GM10847 (cell line): ENCODE measurements around the gene GDPD2.

ENCODE experiments used
- POLR2A ChIP-seq: IDR thresholded peaks from 2 replicates; pipeline ENCODE4 v1.6.1; 2011; ENCODE audit not compliant: insufficient read length; ENCODE audit errors: extremely low read depth

GDPD2 gene

DNA sequence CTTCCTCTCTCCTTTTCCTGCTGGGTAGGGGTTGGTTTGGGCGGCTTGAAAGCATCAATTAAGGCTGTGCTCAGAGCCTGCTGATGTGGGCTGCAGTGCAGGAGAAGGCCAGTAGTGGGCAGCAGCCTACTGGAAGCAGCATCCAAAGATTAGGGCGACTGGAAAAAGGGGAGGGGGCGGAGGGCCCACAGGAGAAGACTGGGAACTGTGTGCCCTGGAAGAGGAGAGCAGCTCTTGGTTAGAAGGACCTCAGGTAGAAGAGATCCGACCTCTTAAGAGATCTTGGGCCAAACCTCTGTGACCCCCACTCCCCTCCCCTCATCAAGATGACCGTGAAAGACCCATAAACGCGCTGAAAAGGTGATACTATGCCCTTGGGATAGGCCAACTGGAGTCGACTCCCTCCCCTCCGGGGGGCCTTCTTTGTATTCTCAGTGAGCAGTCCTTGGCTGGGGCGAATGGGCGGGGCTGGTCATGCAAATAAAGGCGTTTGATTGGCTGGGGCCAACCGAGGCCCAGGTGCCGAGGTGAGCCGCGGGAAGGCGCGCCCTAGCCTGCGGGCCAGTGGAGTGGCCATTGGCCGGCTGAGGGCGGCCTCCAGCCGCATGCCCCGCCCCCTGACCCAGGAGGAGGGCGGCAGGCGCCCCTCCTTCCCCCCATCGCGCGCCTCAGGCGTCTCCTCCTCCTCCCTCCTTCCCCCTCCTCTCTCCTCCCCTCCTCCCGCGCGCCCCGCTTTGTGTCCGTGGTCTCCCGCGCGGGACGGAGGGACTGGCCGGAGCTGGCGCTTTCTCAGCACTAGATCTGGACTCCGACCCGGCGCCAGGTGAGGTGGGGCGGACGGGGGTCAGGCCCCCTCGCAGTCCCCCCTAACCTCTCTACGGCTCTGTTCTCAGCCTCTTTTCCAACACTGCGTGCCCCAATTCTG lies 31.6 kb downstream of the GDPD2 start:
- TF ChIP-seq POLR2A: no peak

DNA sequence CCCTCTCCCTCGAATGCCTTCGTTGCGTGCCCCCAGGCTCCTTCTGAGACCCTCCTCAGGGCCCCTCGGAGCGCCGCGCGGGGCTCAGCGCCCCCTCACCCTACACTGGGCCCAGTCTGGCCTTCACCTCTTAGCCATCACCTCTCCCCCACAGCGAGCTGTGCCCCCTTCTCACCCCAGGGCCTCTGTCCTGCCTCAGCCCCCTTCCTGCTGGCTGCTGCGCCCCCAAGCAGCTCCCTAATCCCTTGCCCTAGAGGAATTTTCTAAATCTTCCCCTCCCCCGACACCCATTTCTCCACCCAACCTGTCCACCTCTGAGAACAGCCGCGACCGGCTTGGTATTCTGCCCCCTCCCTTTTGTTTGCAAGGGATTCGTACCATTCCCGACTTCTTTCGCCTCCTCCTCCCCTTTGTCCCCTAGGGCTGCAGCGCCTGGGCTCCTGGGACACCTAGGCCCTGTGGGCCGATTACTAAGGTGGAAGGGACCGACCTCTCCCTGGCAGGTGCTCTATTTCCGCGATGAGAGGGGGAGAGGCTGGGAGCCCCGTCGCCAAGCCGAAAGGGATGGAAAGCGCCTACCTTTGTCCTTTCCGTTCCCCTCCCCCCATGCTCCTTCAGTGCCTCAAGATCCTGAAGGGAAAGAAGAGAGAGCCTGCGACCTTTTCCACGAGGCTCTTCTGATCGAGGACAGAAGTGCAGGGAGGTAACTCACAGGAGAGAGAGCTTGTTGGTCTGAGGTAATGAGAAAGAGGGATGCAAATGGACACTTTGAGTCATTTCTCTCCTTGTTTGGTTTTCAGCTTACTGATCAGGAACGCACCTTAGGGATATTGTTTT lies 32.5 kb downstream of the GDPD2 start:
- TF ChIP-seq POLR2A: no peak

DNA sequence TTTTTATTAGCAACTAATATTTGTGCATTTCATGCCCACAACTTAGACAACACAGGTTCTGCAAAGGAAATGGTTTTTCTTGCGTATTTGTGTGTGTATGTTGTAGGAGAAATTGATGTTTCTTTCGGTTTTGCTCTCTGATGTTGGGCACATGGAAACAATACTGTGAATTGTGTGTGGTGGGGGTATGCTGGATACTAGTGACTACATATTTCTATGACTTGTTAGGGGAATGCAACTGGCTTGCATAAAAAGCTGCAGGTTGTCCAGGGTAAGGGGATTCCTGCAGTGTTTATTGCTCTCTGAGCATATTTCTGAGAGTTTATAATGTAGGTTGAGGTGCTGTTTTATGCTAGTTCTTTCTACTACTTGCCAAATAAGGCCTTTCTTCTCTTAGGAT lies 33.1 kb downstream of the GDPD2 start:
- no peak for TF ChIP-seq POLR2A

DNA sequence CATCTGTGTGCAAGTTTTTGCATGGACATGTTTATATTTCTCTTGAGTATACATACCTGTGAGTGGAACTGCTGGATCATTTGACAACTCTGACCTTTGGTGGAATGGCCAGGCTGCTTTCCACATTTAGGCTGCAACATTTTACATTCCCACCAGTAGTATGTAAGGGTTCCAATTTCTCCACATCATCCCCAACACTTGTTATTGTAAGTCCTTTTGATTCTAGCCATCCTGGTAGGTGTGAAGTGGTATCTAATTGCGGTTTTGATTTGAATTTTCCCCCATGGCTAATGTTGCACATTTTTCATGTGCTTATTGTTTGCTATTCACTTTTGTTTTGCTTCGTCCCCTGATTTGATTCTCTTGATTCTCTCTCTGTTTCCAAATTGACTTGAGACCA lies 37.9 kb downstream of the GDPD2 start:
- TF ChIP-seq POLR2A: no peak

DNA sequence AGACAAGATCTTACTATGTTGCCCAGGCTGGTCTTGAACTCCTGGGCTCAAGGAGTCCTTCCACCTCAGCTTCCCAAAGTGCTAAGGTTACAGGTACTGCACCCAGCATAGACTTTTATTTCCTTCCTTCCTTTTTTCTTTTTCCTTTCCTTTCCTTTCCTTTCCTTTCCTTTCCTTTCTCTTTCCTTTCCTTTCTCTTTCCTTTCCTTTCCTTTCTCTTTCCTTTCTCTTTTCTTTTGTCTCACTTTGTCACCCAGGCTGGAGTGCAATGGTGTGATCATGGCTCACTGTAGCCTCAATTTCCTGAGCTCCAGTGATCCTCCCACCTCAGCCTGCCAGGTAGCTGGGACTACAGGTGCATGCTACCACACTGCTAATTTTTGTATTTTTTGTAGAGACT lies 40.9 kb downstream of the GDPD2 start:
- no peak for TF ChIP-seq POLR2A

DNA sequence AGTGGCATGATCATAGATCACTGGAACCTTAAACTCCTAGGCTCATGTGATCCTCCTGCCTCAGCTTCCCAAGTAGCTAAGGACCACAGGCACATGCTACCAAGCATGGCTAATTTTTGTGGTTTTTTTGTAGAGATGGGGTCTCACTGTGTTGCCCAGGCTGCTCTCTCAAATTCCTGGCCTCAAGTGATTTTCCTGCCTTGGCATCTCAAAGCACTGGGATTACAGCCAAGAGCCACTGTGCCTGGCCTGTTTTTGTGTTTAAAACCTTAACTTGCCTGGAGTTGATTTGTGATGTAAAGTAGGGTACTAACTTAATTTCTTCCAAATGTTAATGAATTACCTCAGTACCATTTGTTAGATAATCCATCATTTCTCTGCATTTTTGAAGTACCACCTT lies 43.9 kb downstream of the GDPD2 start:
- no peak for TF ChIP-seq POLR2A

DNA sequence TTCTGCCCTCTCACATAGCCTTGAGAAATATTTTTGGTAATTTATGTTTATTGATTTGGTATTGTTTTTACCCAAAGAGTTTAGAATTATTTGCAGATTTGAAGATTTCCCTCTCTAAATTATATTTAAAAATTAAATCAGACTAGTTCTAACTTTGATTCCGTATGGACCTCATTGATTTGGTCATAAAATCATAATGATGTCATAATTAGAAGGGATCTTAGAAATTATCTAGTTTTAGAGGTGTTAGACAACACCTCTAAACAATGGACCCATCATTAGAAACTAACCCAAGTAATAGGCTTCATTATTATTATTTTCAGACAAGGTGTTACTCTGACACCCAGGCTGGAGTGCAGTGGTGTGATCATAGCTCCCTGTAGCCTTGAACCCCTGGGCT lies 45.6 kb downstream of the GDPD2 start:
- TF ChIP-seq POLR2A: no peak

DNA sequence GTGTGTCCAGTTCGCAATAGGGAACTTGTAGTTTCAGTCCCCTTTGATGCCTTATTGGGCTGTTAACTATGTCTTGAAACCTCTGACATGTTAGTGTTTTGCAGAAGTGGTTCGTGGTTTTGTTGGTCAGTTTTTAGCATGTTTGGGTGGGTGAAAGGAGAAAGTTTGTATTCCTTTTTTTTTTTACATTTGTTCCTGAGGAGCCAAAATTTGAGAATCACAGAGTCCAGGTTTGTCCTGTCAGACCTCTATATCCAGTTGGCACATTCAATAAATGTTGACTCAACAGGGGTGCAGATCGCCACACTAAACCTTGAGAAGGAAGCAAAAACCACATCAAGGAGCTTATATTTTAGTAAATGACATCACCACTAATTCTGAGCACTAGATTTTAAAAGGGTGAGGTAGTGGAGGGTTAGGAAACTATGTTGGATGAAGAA lies 47.8 kb downstream of the GDPD2 start:
- no peak for TF ChIP-seq POLR2A

DNA sequence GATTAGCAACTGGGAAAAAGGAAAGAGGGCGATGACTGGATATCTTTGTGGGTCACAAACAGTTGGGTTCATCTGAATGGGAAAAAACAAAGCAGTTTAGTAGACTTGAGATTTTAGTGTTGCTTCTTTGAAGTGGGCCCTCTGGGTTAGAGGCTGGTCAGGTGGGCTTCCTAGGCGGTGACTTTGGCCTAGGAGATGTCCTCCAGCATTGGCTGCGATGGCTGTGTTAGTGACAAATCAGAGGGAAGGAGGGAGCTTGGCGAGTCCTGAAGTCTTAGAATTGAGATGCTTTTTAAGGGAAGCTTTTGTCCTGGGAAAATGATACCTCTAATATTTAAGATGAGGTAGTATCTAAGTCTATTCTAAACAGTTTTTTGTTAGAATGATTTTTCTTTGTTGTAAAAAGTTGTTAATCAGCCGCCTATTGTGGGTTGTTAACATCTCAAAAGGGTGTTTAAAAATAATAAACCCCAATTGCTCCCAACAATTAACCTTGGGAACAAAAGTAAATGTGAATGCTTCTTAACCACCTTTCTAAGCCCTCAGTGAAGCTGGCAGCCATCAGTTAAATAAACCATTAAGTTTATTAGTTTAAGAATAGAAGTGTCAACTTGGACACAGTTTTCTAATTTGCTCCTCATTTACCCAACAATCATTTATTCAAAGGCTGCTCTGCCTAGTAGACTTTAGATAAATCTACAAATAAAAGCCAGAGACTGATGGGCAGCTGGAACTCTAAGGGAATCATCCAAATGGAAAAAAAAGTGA lies 53.2 kb downstream of the GDPD2 start:
- TF ChIP-seq POLR2A: no peak

DNA sequence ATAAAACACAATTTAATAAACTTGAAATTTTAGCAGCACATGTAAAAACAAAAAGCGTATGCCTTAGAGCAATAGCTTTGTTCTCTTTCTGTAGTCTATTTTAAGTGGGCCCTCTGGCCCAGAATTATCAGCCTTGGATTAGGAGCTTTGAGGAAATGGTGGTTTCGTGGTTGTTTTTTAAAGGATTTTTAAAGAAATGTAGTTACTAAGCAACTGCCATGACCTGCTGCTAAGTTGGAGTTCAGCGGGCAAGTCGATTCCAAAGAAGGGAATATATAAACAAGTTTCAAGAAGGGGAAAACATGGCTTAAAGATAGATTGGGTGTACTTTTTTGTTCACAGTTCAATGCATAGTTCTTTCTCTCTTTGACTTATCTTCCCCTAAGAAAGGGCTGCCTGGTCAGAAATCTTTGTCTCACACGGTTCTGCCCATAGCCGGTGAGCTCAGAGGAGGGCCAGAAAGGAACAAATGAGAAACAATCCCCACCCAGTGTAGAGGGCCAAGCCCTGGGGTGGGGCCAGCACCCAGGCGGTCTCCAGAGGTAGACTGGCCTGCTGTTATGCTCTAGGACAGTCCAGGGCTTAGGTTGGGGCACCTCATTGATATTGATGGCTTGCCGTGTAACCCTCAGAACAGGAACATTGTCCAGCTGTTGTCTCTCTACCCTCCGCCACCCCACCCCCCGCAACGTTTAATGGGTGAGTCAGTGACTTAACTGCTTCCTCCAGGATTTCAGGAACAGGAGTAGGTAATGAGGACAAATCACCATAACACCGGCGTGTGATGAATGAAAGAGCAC lies 54.0 kb downstream of the GDPD2 start:
- no peak for TF ChIP-seq POLR2A

DNA sequence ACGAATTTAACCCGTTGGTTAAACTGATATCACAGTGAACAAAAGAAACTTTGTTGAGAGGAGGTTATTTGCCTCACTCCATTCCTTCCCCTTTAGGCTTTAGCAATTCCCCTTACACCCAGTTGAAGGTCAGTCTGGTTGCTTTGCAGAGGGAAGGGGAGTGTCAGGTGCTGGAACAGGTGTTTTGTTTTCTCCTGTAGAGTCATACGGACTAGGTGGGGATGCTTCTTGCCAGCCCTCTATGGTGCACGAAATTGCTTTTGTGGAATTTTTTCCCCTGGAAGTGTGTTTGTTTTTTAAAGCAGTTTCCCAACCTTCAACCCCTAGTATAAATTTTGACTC lies 54.6 kb downstream of the GDPD2 start:
- TF ChIP-seq POLR2A: no peak

DNA sequence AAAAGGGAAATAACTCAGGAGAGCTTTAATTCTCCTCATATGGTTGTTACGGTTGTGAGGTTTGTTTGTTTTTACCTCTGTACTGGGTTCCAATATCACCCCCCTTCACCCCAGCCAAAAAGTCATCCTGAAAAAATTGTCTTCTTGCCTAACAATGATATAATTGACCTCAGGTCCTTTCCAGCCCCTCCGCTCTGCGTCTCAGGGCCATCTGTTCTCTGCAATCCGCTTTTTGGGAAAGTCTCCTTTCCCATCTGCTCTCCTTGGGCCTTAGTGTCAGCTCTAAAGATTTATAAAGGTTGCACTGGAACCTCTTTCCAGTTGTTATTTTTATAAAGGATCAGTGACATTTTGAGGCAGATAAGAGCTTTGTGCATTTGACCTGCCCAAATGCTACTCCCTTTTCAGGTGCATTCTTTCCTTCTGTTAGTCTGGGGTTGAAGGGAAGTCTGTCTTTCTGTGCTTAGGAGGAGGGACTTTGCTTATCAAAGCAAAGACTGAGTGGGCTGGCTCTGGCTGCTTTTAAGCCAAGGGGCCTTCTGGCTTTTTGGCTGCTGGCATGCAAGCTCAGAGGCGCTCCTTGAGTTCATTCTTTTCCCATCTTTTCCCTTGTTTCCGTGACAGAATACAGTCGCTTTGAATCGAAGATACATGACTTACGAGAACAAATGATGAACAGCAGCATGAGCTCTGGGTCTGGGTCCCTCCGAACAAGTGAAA lies 55.6 kb downstream of the GDPD2 start:
- TF ChIP-seq POLR2A: no peak

DNA sequence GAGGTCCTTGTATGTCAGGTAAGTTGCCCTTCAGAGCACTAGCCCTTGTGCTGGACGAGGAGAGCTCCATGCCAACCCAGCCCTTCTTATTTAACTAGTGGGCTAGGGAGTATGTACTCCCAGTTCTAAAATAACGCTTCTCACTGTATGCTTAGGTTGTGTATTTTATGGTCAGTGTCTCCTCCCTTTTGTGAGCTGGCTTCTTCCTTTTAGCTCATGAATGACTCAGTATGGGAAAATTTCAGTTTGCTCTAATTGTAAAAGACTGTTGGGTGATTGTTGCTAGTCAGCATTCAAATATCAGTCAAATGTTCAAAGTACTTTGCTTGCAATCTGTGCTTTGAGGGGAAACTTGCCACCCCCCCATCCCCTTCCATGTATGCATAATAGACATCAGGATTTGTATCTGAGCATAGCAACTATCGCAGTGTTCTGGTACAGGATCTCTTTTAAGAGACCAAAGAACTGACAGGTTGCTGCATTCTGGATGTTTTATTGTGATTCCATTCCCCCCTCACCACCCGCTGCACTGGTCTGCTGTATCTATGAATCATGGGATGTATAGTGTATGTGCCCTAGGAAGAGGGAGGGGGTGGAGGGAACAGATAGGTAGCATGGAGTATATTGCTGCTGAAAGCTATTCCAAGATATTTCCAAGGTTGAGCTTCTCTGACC lies 56.3 kb downstream of the GDPD2 start:
- TF ChIP-seq POLR2A: no peak
